Effector memory CD4-positive, alpha-beta T cell (primary cell): Measurements from ENCODE around the gene SCAPER.
"Not testable (repeated sequence)": the region's sequence is repeated elsewhere in the genome, so short reads cannot be mapped to it uniquely, and the experiment has no call there.

Experiments used
- DNase-seq, 3 donors: peaks; one replicate each; pipeline ENCODE4 v3.0.0-alpha.2; 2020
- H3K27ac ChIP-seq: 2 replicates; pipeline ENCODE4 v1.7.0; 2013; ENCODE audit warnings: mild to moderate bottlenecking, low read length, moderate library complexity; ENCODE audit not compliant: insufficient read depth, poor library complexity, severe bottlenecking
- H3K27me3 ChIP-seq: replicated peaks from 2 replicates; pipeline ENCODE4 v1.7.0; 2013; ENCODE audit warnings: mild to moderate bottlenecking, low read length; ENCODE audit not compliant: insufficient read depth, control insufficient read depth, poor library complexity, severe bottlenecking
- H3K36me3 ChIP-seq: 2 replicates; pipeline ENCODE4 v1.7.0; 2013; ENCODE audit warnings: mild to moderate bottlenecking, low read length, moderate library complexity; ENCODE audit not compliant: control insufficient read depth, insufficient read depth
- H3K4me1 ChIP-seq: 2 replicates; pipeline ENCODE4 v1.7.0; 2013; ENCODE audit warnings: low read length, mild to moderate bottlenecking; ENCODE audit not compliant: control insufficient read depth, insufficient read depth, poor library complexity, severe bottlenecking
- H3K4me3 ChIP-seq: 2 replicates; pipeline ENCODE4 v1.7.0; 2013; ENCODE audit warnings: low read length, low read depth, mild to moderate bottlenecking; ENCODE audit not compliant: insufficient read depth, poor library complexity, severe bottlenecking
- H3K9me3 ChIP-seq: 2 replicates; pipeline ENCODE4 v1.7.0; 2013; ENCODE audit warnings: mild to moderate bottlenecking, low read length, moderate library complexity; ENCODE audit not compliant: control insufficient read depth

SCAPER gene

GRCh38 chr15:76533060-76533820 lies 371.9 kb downstream of the SCAPER start:
- Histone ChIP-seq H3K9me3 (no peaks in the 10 kb centered on the region), H3K27ac (no peak overlapping the region), H3K27me3 (no peaks in the 10 kb centered on the region), H3K36me3 (no peaks in the 10 kb centered on the region), H3K4me1 (no peaks in the 10 kb centered on the region), H3K4me3 (no peak overlapping the region)
- no peak for DNase-seq

- no peaks in the 10 kb centered on the region for H3K27me3 ChIP-seq
- no peak for DNase-seq
- H3K4me1 ChIP-seq: no peaks in the 10 kb centered on the region
- H3K36me3 ChIP-seq: no peaks in the 10 kb centered on the region
- no peak overlapping the region for H3K27ac ChIP-seq
- H3K4me3 ChIP-seq: no peak overlapping the region
- H3K9me3 ChIP-seq: no peaks in the 10 kb centered on the region
These were observed 375.2 kb downstream of the SCAPER start for GRCh38 chr15:76529911-76530310.

- H3K27ac ChIP-seq: no peak overlapping the region
- no peak for DNase-seq
- H3K27me3 ChIP-seq: no peaks in the 10 kb centered on the region
- H3K4me1 ChIP-seq: no peaks in the 10 kb centered on the region
- no peak overlapping the region for H3K4me3 ChIP-seq
- no peaks in the 10 kb centered on the region for H3K36me3 ChIP-seq
- no peaks in the 10 kb centered on the region for H3K9me3 ChIP-seq
These were observed 379.0 kb downstream of the SCAPER start for GRCh38 chr15:76526111-76526510.

- H3K4me1 ChIP-seq: no peaks in the 10 kb centered on the region
These were observed 387.2 kb downstream of the SCAPER start for GRCh38 chr15:76517910-76518309.

GRCh38 chr15:76514282-76514681 lies 390.9 kb downstream of the SCAPER start:
- DNase-seq: no peak
- Histone ChIP-seq H3K9me3 (no peaks in the 10 kb centered on the region), H3K36me3 (no peaks in the 10 kb centered on the region), H3K27me3 (no peaks in the 10 kb centered on the region), H3K4me3 (no peak overlapping the region), H3K4me1 (no peaks in the 10 kb centered on the region), H3K27ac (no peak overlapping the region)

More at GRCh38 chr15:76517910-76518309, 387.2 kb downstream of the SCAPER start:
- DNase-seq: no peak
- H3K4me3 ChIP-seq: no peak overlapping the region
- no peaks in the 10 kb centered on the region for H3K36me3 ChIP-seq
- no peaks in the 10 kb centered on the region for H3K27me3 ChIP-seq
- H3K9me3 ChIP-seq: no peaks in the 10 kb centered on the region
- no peak overlapping the region for H3K27ac ChIP-seq

- Histone ChIP-seq H3K9me3 (no peaks in the 10 kb centered on the region), H3K4me3 (no peak overlapping the region), H3K4me1 (no peaks in the 10 kb centered on the region), H3K36me3 (no peaks in the 10 kb centered on the region), H3K27ac (no peak overlapping the region), H3K27me3 (no peaks in the 10 kb centered on the region)
- no peak for DNase-seq
These were observed 392.2 kb downstream of the SCAPER start for GRCh38 chr15:76512971-76513370.

GRCh38 chr15:76510663-76511062 lies 394.5 kb downstream of the SCAPER start:
- H3K27me3 ChIP-seq, DNase-seq, H3K4me1 ChIP-seq, H3K4me3 ChIP-seq, H3K27ac ChIP-seq, H3K36me3 ChIP-seq, H3K9me3 ChIP-seq: not testable (repeated sequence)

- H3K36me3 ChIP-seq: peaks cover 4% of the 10 kb centered on the region
- no peak for DNase-seq
- H3K4me1 ChIP-seq: no peaks in the 10 kb centered on the region
- H3K27me3 ChIP-seq: no peaks in the 10 kb centered on the region
- H3K27ac ChIP-seq: no peak overlapping the region
- no peaks in the 10 kb centered on the region for H3K9me3 ChIP-seq
- no peak overlapping the region for H3K4me3 ChIP-seq
These were observed 401.3 kb downstream of the SCAPER start for GRCh38 chr15:76503804-76504203.

GRCh38 chr15:76503121-76503520 lies 402.0 kb downstream of the SCAPER start:
- Histone ChIP-seq H3K27ac (no peak overlapping the region), H3K27me3 (no peaks in the 10 kb centered on the region), H3K4me1 (no peaks in the 10 kb centered on the region), H3K4me3 (no peak overlapping the region), H3K9me3 (no peaks in the 10 kb centered on the region), H3K36me3 (peaks cover 4% of the 10 kb centered on the region)
- no peak for DNase-seq

GRCh38 chr15:76502678-76503077 lies 402.5 kb downstream of the SCAPER start:
- Histone ChIP-seq H3K4me3 (no peak overlapping the region), H3K9me3 (no peaks in the 10 kb centered on the region), H3K4me1 (no peaks in the 10 kb centered on the region), H3K36me3 (peaks cover 4% of the 10 kb centered on the region), H3K27me3 (no peaks in the 10 kb centered on the region), H3K27ac (no peak overlapping the region)
- no peak for DNase-seq
